GM12878 (cell line): Measurements from ENCODE around the gene GRAMD2B. TPM values are rescaled to one million over a fixed set of nuclear protein-coding genes. Genes with fewer than 3 reads are reported as not detected.

Source experiments
- ATAC-seq: fragments of 200-7000 bp; cut with Tn5 transposase; 3 replicates; pipeline ENCODE4 v1.9.1; 2020; ENCODE audit warnings: mild to moderate bottlenecking, moderate library complexity
- BruUV-seq: library from RNA; stranded (reverse); fragments of 400-500 nt; replicated peaks from 2 replicates; lab custom pipeline; 2021; lab: Mats Ljungman, UMichigan
- CTCF ChIA-PET: fragments of 300-600 bp; sonication (Branson Sonifier 250); formaldehyde crosslinking; extraction: SDS; loops from one replicate; lab custom pipeline; 2021; ENCODE audit warnings: inconsistent platforms; lab: Yijun Ruan, JAX
- POLR2A ChIA-PET: fragments of 350-600 bp; formaldehyde crosslinking; extraction: SDS; loops from one replicate; lab custom pipeline; 2021; ENCODE audit warnings: inconsistent platforms; lab: Charles Lee
- RAD21 ChIA-PET: fragments of 300-600 bp; sonication (Branson Sonifier 250); formaldehyde crosslinking; loops from one replicate; lab custom pipeline; 2023; ENCODE audit warnings: antibody characterized with exemption; ENCODE audit not compliant: unreplicated experiment; lab: Charles Lee
- SMC1A ChIA-PET: fragments of 300-600 bp; sonication (Branson Sonifier 250); formaldehyde crosslinking; loops from one replicate; lab custom pipeline; 2023; ENCODE audit not compliant: unreplicated experiment, uncharacterized antibody; lab: Charles Lee
- DNase-seq: peaks from one replicate; pipeline ENCODE4 v3.0.0-alpha.2; 2011; ENCODE audit warnings: low read depth, low spot score
- FAIRE-seq: peaks from 3 replicates; lab custom pipeline; 2011; peaks lifted over from hg19 to GRCh38; lab: Jason Lieb, UNC
- H2AFZ ChIP-seq: 2 replicates; pipeline ENCODE4 v1.6.0; 2011; ENCODE audit warnings: low read depth, low read length, control low read depth; ENCODE audit not compliant: control insufficient read depth
- H3K27ac ChIP-seq: 2 replicates; pipeline ENCODE4 v1.5.1; 2011; ENCODE audit warnings: control low read depth; ENCODE audit not compliant: control insufficient read depth, insufficient read depth
- H3K27me3 ChIP-seq, 2 experiments: replicated peaks in 1 of 2; 2 replicates each; pipeline versions ENCODE4 v1.6.0 to v1.6.1; 2011; ENCODE audit warnings: low read length in 1 of 2; ENCODE audit not compliant: control insufficient read depth in 2 of 2, insufficient read depth in 2 of 2
- H3K36me3 ChIP-seq, 2 experiments: 2 replicates each; pipeline ENCODE4 v1.5.1; 2011; ENCODE audit warnings: low read length in 1 of 2; ENCODE audit not compliant: control insufficient read depth in 2 of 2, insufficient read depth in 2 of 2
- H3K4me1 ChIP-seq: 2 replicates; pipeline ENCODE4 v1.6.1; 2011; ENCODE audit warnings: mild to moderate bottlenecking, low read length, moderate library complexity, mixed read lengths; ENCODE audit not compliant: control insufficient read depth, insufficient read depth
- H3K4me2 ChIP-seq: 2 replicates; pipeline ENCODE4 v1.6.0; 2011; ENCODE audit warnings: control low read depth; ENCODE audit not compliant: control insufficient read depth, insufficient read depth
- H3K4me3 ChIP-seq: fragments of 200-600 bp; sonication (generic); 2 replicates; pipeline ENCODE4 v1.5.1; 2016
- H3K79me2 ChIP-seq: 2 replicates; pipeline ENCODE4 v1.6.0; 2011; ENCODE audit warnings: low read length; ENCODE audit not compliant: control insufficient read depth, insufficient read depth
- H3K9ac ChIP-seq: 2 replicates; pipeline ENCODE4 v1.8.0; 2011; ENCODE audit warnings: low read length, control low read depth, mixed read lengths; ENCODE audit not compliant: control insufficient read depth, insufficient read depth
- H3K9me3 ChIP-seq: replicated peaks from 3 replicates; pipeline ENCODE4 v1.5.1; 2011; ENCODE audit warnings: mild to moderate bottlenecking, low read length; ENCODE audit not compliant: control insufficient read depth, insufficient read depth
- H4K20me1 ChIP-seq: 2 replicates; pipeline ENCODE4 v1.6.0; 2011; ENCODE audit not compliant: control insufficient read depth, insufficient read depth
- CEBPB ChIP-seq, 2 experiments: fragments of 150-350 bp in 1 of 2; IDR thresholded peaks; 2 replicates each; pipeline ENCODE4 v1.6.1; 2012 to 2014; ENCODE audit warnings: low read depth in 2 of 2, low read length in 2 of 2, borderline replicate concordance in 1 of 2, inconsistent platforms in 1 of 2
- CHD2 ChIP-seq: IDR thresholded peaks from 2 replicates; pipeline ENCODE4 v1.6.1; 2011; ENCODE audit warnings: low read depth, low read length, improper control_type of control experiment, borderline replicate concordance
- CTCF ChIP-seq, 3 experiments: IDR thresholded peaks in 2 of 3; conservative IDR thresholded peaks in 1 of 3; 2 replicates each; pipeline ENCODE4 v1.5.1; 2011; ENCODE audit warnings: low read depth in 3 of 3, low read length in 3 of 3, mild to moderate bottlenecking in 3 of 3, control low read depth in 2 of 3, moderate library complexity in 2 of 3, inconsistent platforms in 1 of 3, mixed read lengths in 1 of 3; ENCODE audit not compliant: control insufficient read depth in 2 of 3, insufficient read depth in 1 of 3; ENCODE audit errors: extremely low read depth in 1 of 3
- ESRRA ChIP-seq: IDR thresholded peaks from 2 replicates; pipeline ENCODE4 v1.6.1; 2012; ENCODE audit warnings: mild to moderate bottlenecking, low read length, improper control_type of control experiment
- HDGF ChIP-seq: fragments of 450-650 bp; IDR thresholded peaks from 2 replicates; pipeline ENCODE4 v1.6.1; 2016; ENCODE audit warnings: antibody characterized with exemption
- MXI1 ChIP-seq: fragments of 150-350 bp; IDR thresholded peaks from 2 replicates; pipeline ENCODE4 v1.6.1; 2011; ENCODE audit warnings: low read depth, mild to moderate bottlenecking, inconsistent platforms, low read length, improper control_type of control experiment
- MYC ChIP-seq: IDR thresholded peaks from 2 replicates; pipeline ENCODE4 v1.6.1; 2011; ENCODE audit warnings: mild to moderate bottlenecking, low read length, moderate library complexity, inconsistent platforms; ENCODE audit not compliant: insufficient read depth, insufficient replicate concordance, insufficient read length, severe bottlenecking
- NR2F1 ChIP-seq: fragments of 450-650 bp; conservative IDR thresholded peaks from 2 replicates; pipeline ENCODE4 v1.6.1; 2017; ENCODE audit warnings: mild to moderate bottlenecking
- RAD51 ChIP-seq: fragments of 450-650 bp; IDR thresholded peaks from 2 replicates; pipeline ENCODE4 v1.6.1; 2016; ENCODE audit warnings: moderate library complexity, mild to moderate bottlenecking, inconsistent platforms
- RB1 ChIP-seq: fragments of 450-650 bp; formaldehyde crosslinking; IDR thresholded peaks from 2 replicates; pipeline ENCODE4 v1.6.1; 2017; ENCODE audit warnings: mild to moderate bottlenecking, borderline replicate concordance
- SREBF1 ChIP-seq: IDR thresholded peaks from 2 replicates; pipeline ENCODE4 v1.6.1; 2012; ENCODE audit warnings: mild to moderate bottlenecking, low read length
- STAT3 ChIP-seq: IDR thresholded peaks from 2 replicates; pipeline ENCODE4 v1.6.1; 2011; ENCODE audit warnings: low read depth, low read length, improper control_type of control experiment
- ZNF622 ChIP-seq: fragments of 450-650 bp; IDR thresholded peaks from 2 replicates; pipeline ENCODE4 v1.6.1; 2017; ENCODE audit warnings: mild to moderate bottlenecking, inconsistent platforms
- WGBS: methylation state at CpG from one replicate; pipeline ENCODE4 v1.1.6; 2016; ENCODE audit warnings: low lambda C conversion rate; ENCODE audit not compliant: insufficient replicate concordance, insufficient coverage; ENCODE audit errors: missing lambda C conversion rate; 5-methylcytosine and 5-hydroxymethylcytosine counted together
- in situ Hi-C: fragments of 300-500 bp; cut with MboI; formaldehyde crosslinking; loops from 9 replicates; pipeline ENCODE4 v1.14.3; 2018; ENCODE audit warnings: mixed read lengths
- intact Hi-C: fragments of 100-400 bp; cut with micrococcal nuclease; formaldehyde crosslinking; loops from one replicate; pipeline ENCODE4 v1.14.2; 2022; ENCODE audit not compliant: unreplicated experiment
- polyA plus RNA-seq, 11 experiments: library from polyadenylated mRNA; depleted of rRNA in 4 of 11; unstranded in 6 of 11; stranded (reverse) in 5 of 11; fragments of >200 nt; fragmentation: Nextera tagmentation in 4 of 11; fragmentation: Illumina TruSeq in 1 of 11; extraction: Ambion mirVana in 4 of 11; extraction: Trizol in 1 of 11; gene quantifications; 1 replicate in 1 of 11; 2 replicates in 10 of 11; pipeline versions ENCODE4 v1.2.1 to v1.2.3, GENCODE V29; 2011 to 2016; ENCODE audit warnings: inconsistent platforms in 2 of 11, missing spikeins in 2 of 11, low read depth in 1 of 11
- total RNA-seq, 4 experiments: library from RNA; depleted of rRNA in 3 of 4; stranded (reverse); fragments of >200 nt in 3 of 4; fragmentation: Illumina TruSeq in 1 of 4; extraction: Trizol in 1 of 4; gene quantifications; 2 replicates each; pipeline versions ENCODE4 v1.2.1 to v1.2.3, GENCODE V29; 2013 to 2021

Gene GRAMD2B
- total and polyA plus RNA-seq, 10 of the 15 experiments (the other 5 are each of a cell fraction or from before 2014, with no cell fraction given), result 1.9 to 21.5 (median 8.4) TPM

- Histone ChIP-seq H3K9me3 (no peaks in the 10 kb centered on the region; the same call in 2 of the 3 replicates), H3K36me3 (no peaks in the 10 kb centered on the region), H3K9ac (no peak overlapping the region), H4K20me1 (no peaks in the 10 kb centered on the region), H3K4me3 (no peak overlapping the region), H3K4me2 (no peak overlapping the region), H3K27ac (no peak overlapping the region), H3K79me2 (no peaks in the 10 kb centered on the region), H3K27me3 (no peaks in the 10 kb centered on the region), H3K4me1 (no peaks in the 10 kb centered on the region), H2AFZ (no peak overlapping the region)
- FAIRE-seq (no peak), ATAC-seq (no peak), DNase-seq (no peak)
- TF ChIP-seq MXI1, result no peak
- no peak for TF ChIP-seq HDGF
- no peak for TF ChIP-seq STAT3
- no peak for TF ChIP-seq MYC
- TF ChIP-seq SREBF1, result no peak
- no peak for TF ChIP-seq RB1
- TF ChIP-seq CHD2, result no peak
- no peak for TF ChIP-seq CEBPB (IDR thresholded peaks at IDR 0.05; ENCODE audit: borderline replicate concordance in 1 of 2, low read depth in 2 of 2, low read length in 2 of 2)
- no peak for TF ChIP-seq RAD51
- no peak for TF ChIP-seq CTCF (IDR thresholded peaks at IDR 0.05 in 2 of 3, conservative IDR thresholded peaks at IDR 0.05 in 1 of 3; ENCODE audit: control insufficient read depth in 2 of 3, extremely low read depth in 1 of 3, insufficient read depth in 1 of 3, low read depth in 3 of 3, low read length in 3 of 3)
- TF ChIP-seq ESRRA, result no peak
- no peak for TF ChIP-seq NR2F1
- TF ChIP-seq ZNF622, result no peak
- WGBS, result 8% methylated on average over 3 of the region's 3 CpGs
- ChIA-PET POLR2A (no interaction called here), RAD21 (no interaction called here), SMC1A (interaction anchor here (1.2 kb wide), 1 partner anchor 10 kb away, joined by 3 read pairs; no protein-coding TSS in a partner anchor), CTCF (no interaction called here)
- in situ Hi-C loops (no loop called here), intact Hi-C loops (no loop called here)
- no TSS peak for BruUV-seq
These were observed 39.4 kb upstream of the GRAMD2B start for GRCh38 chr5:126383776-126384175.
